Panc1 (cell line): Measurements from ENCODE around the gene CD40LG. TPM values are rescaled to one million over a fixed set of nuclear protein-coding genes. Genes with fewer than 3 reads are reported as not detected.

Experiments
- ATAC-seq: fragments of 200-7000 bp; cut with Tn5 transposase; 2 replicates; pipeline ENCODE4 v1.9.1; 2020; ENCODE audit warnings: mild to moderate bottlenecking, moderate library complexity
- BruUV-seq: library from RNA; stranded (reverse); fragments of 400-500 nt; replicated peaks from 2 replicates; lab custom pipeline; 2021; lab: Mats Ljungman, UMichigan
- CTCF ChIA-PET: fragments of 300-600 bp; sonication (Branson Sonifier 250); formaldehyde crosslinking; loops from one replicate; lab custom pipeline; 2022; ENCODE audit warnings: antibody characterized with exemption; lab: Charles Lee
- POLR2A ChIA-PET: fragments of 300-600 bp; sonication (Branson Sonifier 250); formaldehyde crosslinking; loops from one replicate; lab custom pipeline; 2022; ENCODE audit warnings: antibody characterized with exemption; lab: Charles Lee
- DNase-seq: peaks from one replicate; pipeline ENCODE4 v3.0.0-alpha.2; 2010; ENCODE audit warnings: low read depth, low spot score
- H3K27ac ChIP-seq: 2 replicates; pipeline ENCODE4 v1.5.1; 2011; ENCODE audit warnings: mild to moderate bottlenecking, low read length, inconsistent platforms
- H3K27me3 ChIP-seq: fragments of 200-500 bp; sonication (Bioruptor generic); 2 replicates; pipeline ENCODE4 v1.6.0; 2014; ENCODE audit warnings: low read length, inconsistent platforms; ENCODE audit not compliant: control insufficient read depth, insufficient read depth
- H3K36me3 ChIP-seq: fragments of 200-500 bp; sonication (Bioruptor generic); 2 replicates; pipeline ENCODE4 v1.5.1; 2014; ENCODE audit warnings: inconsistent platforms, mild to moderate bottlenecking, low read length, moderate library complexity; ENCODE audit not compliant: control insufficient read depth, insufficient read depth
- H3K4me1 ChIP-seq: 2 replicates; pipeline ENCODE4 v1.5.1; 2011; ENCODE audit warnings: inconsistent platforms, mild to moderate bottlenecking, low read length, moderate library complexity; ENCODE audit not compliant: control insufficient read depth, insufficient read depth
- H3K4me3 ChIP-seq, 2 experiments: 2 replicates each; pipeline ENCODE4 v1.5.1; 2011 to 2012; ENCODE audit warnings: low read depth in 2 of 2, low read length in 2 of 2, mild to moderate bottlenecking in 2 of 2, inconsistent platforms in 1 of 2, moderate library complexity in 1 of 2
- H3K9me3 ChIP-seq: fragments of 200-500 bp; sonication (Bioruptor generic); 2 replicates; pipeline ENCODE4 v1.5.1; 2014; ENCODE audit warnings: low read depth, mild to moderate bottlenecking, inconsistent platforms, low read length, moderate library complexity; ENCODE audit not compliant: control insufficient read depth, insufficient read depth
- CTCF ChIP-seq: fragments of 450-650 bp; IDR thresholded peaks from 2 replicates; pipeline ENCODE4 v1.5.1; 2017; ENCODE audit warnings: mild to moderate bottlenecking
- POLR2AphosphoS5 ChIP-seq: IDR thresholded peaks from 2 replicates; pipeline ENCODE4 v1.6.1; 2012; ENCODE audit warnings: mild to moderate bottlenecking, low read depth, low read length, moderate library complexity
- REST ChIP-seq, 2 experiments: IDR thresholded peaks; 2 replicates each; pipeline ENCODE4 v1.6.1; 2011 to 2012; ENCODE audit warnings: low read depth in 2 of 2, control low read depth in 1 of 2, low read length in 1 of 2, mild to moderate bottlenecking in 1 of 2, moderate library complexity in 1 of 2; ENCODE audit not compliant: insufficient read depth in 1 of 2
- SIN3A ChIP-seq: IDR thresholded peaks from 2 replicates; pipeline ENCODE4 v1.6.1; 2012; ENCODE audit warnings: low read depth, mild to moderate bottlenecking, low read length, moderate library complexity, borderline replicate concordance; ENCODE audit not compliant: insufficient read depth
- TCF7L2 ChIP-seq: IDR thresholded peaks from 2 replicates; pipeline ENCODE4 v1.6.1; 2011; ENCODE audit warnings: mild to moderate bottlenecking, low read depth, low read length, inconsistent platforms
- in situ Hi-C: cut with HindIII; loops from 2 replicates; pipeline ENCODE4 v1.10.0; 2016; ENCODE audit warnings: low sequenced_read_pairs, low pct_unique_long_range_greater_than_20kb
- intact Hi-C: fragments of 100-400 bp; cut with micrococcal nuclease; formaldehyde crosslinking; loops from one replicate; pipeline ENCODE4 v1.10.0; 2022; ENCODE audit not compliant: unreplicated experiment
- total RNA-seq: library from RNA; stranded (reverse); gene quantifications from one replicate; pipeline ENCODE4 v1.2.1, GENCODE V29; 2021; ENCODE audit not compliant: unreplicated experiment

CD40LG gene
- total RNA-seq, 1 experiment from 2014 or later: not detected

GRCh38 chrX:136666088-136666487 is 18.1 kb downstream of the CD40LG start:
- Histone ChIP-seq H3K27ac (no peak overlapping the region), H3K36me3 (no peaks in the 10 kb centered on the region), H3K4me3 (no peak overlapping the region), H3K4me1 (peaks cover 3% of the 10 kb centered on the region; the same call in 1 of the 2 replicates), H3K27me3 (no peaks in the 10 kb centered on the region), H3K9me3 (no peaks in the 10 kb centered on the region)
- ChIA-PET CTCF (no interaction called here), POLR2A (no interaction called here)
- ATAC-seq (no peak), DNase-seq (no peak)
- no TSS peak for BruUV-seq
- intact Hi-C loops (no loop called here), in situ Hi-C loops (no loop called here)
- TF ChIP-seq SIN3A (no peak), TCF7L2 (no peak), POLR2AphosphoS5 (no peak), CTCF (no peak), REST (IDR thresholded peaks at IDR 0.05; ENCODE audit: insufficient read depth in 1 of 2, low read depth in 2 of 2, low read length in 1 of 2) (no peak)

- DNase-seq: no peak
- Histone ChIP-seq H3K27me3 (no peaks in the 10 kb centered on the region), H3K4me3 (no peak overlapping the region), H3K36me3 (no peaks in the 10 kb centered on the region), H3K9me3 (no peaks in the 10 kb centered on the region), H3K4me1 (peaks cover 3% of the 10 kb centered on the region; the same call in 1 of the 2 replicates), H3K27ac (no peak overlapping the region; the same call in 1 of the 2 replicates)
- intact Hi-C loops (no loop called here), in situ Hi-C loops (no loop called here)
- ATAC-seq: no peak
- ChIA-PET POLR2A (no interaction called here), CTCF (no interaction called here)
- no TSS peak for BruUV-seq
- TF ChIP-seq POLR2AphosphoS5: no peak
- TF ChIP-seq SIN3A: no peak
- TF ChIP-seq TCF7L2: no peak
- TF ChIP-seq REST (IDR thresholded peaks at IDR 0.05; ENCODE audit: insufficient read depth in 1 of 2, low read depth in 2 of 2, low read length in 1 of 2): no peak
- TF ChIP-seq CTCF: no peak
Measured at GRCh38 chrX:136667446-136668168, 19.6 kb downstream of the CD40LG start.
